ENCODE measurements around the gene PTPA. TPM values are rescaled to one million over a fixed set of nuclear protein-coding genes. Genes with fewer than 3 reads are reported as not detected.

Gene PTPA
- total and polyA plus RNA-seq, 10 of the 15 experiments (the other 5 are each of a cell fraction or from before 2014, with no cell fraction given) = 1.6 to 111 (median 55.1) TPM

DNA sequence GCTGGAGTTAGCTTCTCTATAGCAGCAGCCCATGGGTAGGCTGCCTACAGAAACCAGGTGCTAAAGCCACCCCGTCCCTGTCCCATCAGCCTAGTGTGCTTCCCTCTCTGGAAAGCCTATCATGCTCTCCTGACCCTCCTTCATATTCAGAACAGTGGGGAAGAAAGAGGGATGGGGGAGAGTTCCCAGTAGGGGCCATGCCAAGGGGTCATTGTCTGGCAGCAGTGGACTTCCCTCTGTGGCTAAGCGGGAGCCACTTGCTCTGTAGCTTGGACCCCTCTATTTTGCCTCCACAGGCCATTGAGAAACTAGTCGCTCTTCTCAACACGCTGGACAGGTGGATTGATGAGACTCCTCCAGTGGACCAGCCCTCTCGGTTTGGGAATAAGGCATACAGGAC, 17.5 kb downstream of the PTPA start:
- ChIA-PET RAD21 (ENCODE audit: unreplicated experiment) (interaction anchor here (0.6 to 1.1 kb wide), 2 partner anchors 331 to 482 kb away, joined by 3 read pairs; no protein-coding TSS in a partner anchor), CTCF (interaction anchor here (0.5 to 11.5 kb wide), 5 partner anchors 10 to 497 kb away, joined by 3 to 175 read pairs (median 4); partner anchors contain the start of genes ENDOG and NTMT1), SMC1A (ENCODE audit: uncharacterized antibody, unreplicated experiment) (no interaction called here), POLR2A (no interaction called here)
- no peak for FAIRE-seq
- no peaks in the 10 kb centered on the region for H3K27me3 ChIP-seq (replicated peaks in 1 of 2; ENCODE audit: control insufficient read depth in 2 of 2, insufficient read depth in 2 of 2, low read length in 1 of 2)
- intact Hi-C loops (cut with micrococcal nuclease; ENCODE audit: unreplicated experiment) = no loop called here
- no peaks in the 10 kb centered on the region for H3K79me2 ChIP-seq (ENCODE audit: control insufficient read depth, insufficient read depth, low read length)
- no TSS peak for BruUV-seq (replicated peaks)
- DNase-seq (ENCODE audit: low read depth, low spot score) = no peak
- TF ChIP-seq, protein P1, sequence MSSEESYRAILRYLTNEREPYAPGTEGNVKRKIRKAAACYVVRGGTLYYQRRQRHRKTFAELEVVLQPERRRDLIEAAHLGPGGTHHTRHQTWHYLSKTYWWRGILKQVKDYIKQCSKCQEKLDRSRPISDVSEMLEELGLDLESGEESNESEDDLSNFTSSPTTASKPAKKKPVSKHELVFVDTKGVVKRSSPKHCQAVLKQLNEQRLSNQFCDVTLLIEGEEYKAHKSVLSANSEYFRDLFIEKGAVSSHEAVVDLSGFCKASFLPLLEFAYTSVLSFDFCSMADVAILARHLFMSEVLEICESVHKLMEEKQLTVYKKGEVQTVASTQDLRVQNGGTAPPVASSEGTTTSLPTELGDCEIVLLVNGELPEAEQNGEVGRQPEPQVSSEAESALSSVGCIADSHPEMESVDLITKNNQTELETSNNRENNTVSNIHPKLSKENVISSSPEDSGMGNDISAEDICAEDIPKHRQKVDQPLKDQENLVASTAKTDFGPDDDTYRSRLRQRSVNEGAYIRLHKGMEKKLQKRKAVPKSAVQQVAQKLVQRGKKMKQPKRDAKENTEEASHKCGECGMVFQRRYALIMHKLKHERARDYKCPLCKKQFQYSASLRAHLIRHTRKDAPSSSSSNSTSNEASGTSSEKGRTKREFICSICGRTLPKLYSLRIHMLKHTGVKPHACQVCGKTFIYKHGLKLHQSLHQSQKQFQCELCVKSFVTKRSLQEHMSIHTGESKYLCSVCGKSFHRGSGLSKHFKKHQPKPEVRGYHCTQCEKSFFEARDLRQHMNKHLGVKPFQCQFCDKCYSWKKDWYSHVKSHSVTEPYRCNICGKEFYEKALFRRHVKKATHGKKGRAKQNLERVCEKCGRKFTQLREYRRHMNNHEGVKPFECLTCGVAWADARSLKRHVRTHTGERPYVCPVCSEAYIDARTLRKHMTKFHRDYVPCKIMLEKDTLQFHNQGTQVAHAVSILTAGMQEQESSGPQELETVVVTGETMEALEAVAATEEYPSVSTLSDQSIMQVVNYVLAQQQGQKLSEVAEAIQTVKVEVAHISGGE (CRISPR knock-in tag; IDR thresholded peaks at IDR 0.05) = no peak
- TF ChIP-seq ATF7 (IDR thresholded peaks at IDR 0.05; ENCODE audit: low read depth) = no peak
- no peak for TF ChIP-seq SRF (IDR thresholded peaks at IDR 0.05; ENCODE audit: low read depth in 2 of 2, low read length in 2 of 2)
- TF ChIP-seq RELA (IDR thresholded peaks at IDR 0.05; ENCODE audit: borderline replicate concordance, partially characterized antibody) = no peak
- no peak for TF ChIP-seq ATF3 (IDR thresholded peaks at IDR 0.05; ENCODE audit: borderline replicate concordance, extremely low read depth, low read depth, low read length)
- TF ChIP-seq ZNF592 (IDR thresholded peaks at IDR 0.05) = no peak
- no peak for TF ChIP-seq CEBPB (IDR thresholded peaks at IDR 0.05; ENCODE audit: borderline replicate concordance in 1 of 2, low read depth in 2 of 2, low read length in 2 of 2)
- no peak for TF ChIP-seq RUNX3 (IDR thresholded peaks at IDR 0.05; ENCODE audit: low read length)
- TF ChIP-seq BCLAF1 (IDR thresholded peaks at IDR 0.05) = no peak
- TF ChIP-seq MYC (IDR thresholded peaks at IDR 0.05; ENCODE audit: insufficient read depth, insufficient read length, insufficient replicate concordance, low read length, severe bottlenecking) = no peak
- no peak for TF ChIP-seq MXI1 (IDR thresholded peaks at IDR 0.05; ENCODE audit: low read depth, low read length)
- TF ChIP-seq NBN (IDR thresholded peaks at IDR 0.05) = no peak
- no peak overlapping the region for H3K9ac ChIP-seq (ENCODE audit: control insufficient read depth, insufficient read depth, low read length)
- WGBS (ENCODE audit: insufficient coverage, insufficient replicate concordance, low lambda C conversion rate, missing lambda C conversion rate) = 99% methylated on average over 5 of the region's 5 CpGs
- peaks cover 3% of the 10 kb centered on the region; the same call in 1 of the 2 replicates for H3K4me1 ChIP-seq (ENCODE audit: control insufficient read depth, insufficient read depth, low read length)
- H3K4me3 ChIP-seq = no peak overlapping the region
- no peak overlapping the region for H3K4me2 ChIP-seq (ENCODE audit: control insufficient read depth, insufficient read depth)
- in situ Hi-C loops (cut with MboI) = no loop called here
- H4K20me1 ChIP-seq (ENCODE audit: control insufficient read depth, insufficient read depth) = no peaks in the 10 kb centered on the region
- H3K27ac ChIP-seq (ENCODE audit: control insufficient read depth, insufficient read depth) = no peak overlapping the region
- H2AFZ ChIP-seq (ENCODE audit: control insufficient read depth, low read depth, low read length) = no peak overlapping the region
- no peak for ATAC-seq
- peaks cover 16 to 20% of the 10 kb centered on the region in 2 experiments for H3K36me3 ChIP-seq (ENCODE audit: control insufficient read depth in 2 of 2, insufficient read depth in 2 of 2, low read length in 1 of 2)
- no peaks in the 10 kb centered on the region for H3K9me3 ChIP-seq (replicated peaks; ENCODE audit: control insufficient read depth, insufficient read depth, low read length)
